Esophagus muscularis mucosa (tissue), 3 donors: ENCODE results near the gene CDH2.

Source experiments
- CTCF ChIP-seq, 3 experiments: fragments of 200-600 bp in 2 of 3; fragments of 450-650 bp in 1 of 3; sonication (generic) in 2 of 3; IDR thresholded peaks; one replicate each; pipeline ENCODE4 v1.5.1; 2017 to 2019; ENCODE audit warnings: antibody characterized with exemption in 3 of 3, mild to moderate bottlenecking in 2 of 3, moderate library complexity in 1 of 3
- POLR2AphosphoS5 ChIP-seq, 2 donors: sonication (generic); formaldehyde crosslinking; IDR thresholded peaks; one replicate each; pipeline ENCODE4 v1.6.1; 2017; ENCODE audit warnings: antibody characterized with exemption in 2 of 2

GRCh38 chr18:27921904-27922751, 254.8 kb downstream of the CDH2 start:
- TF ChIP-seq CTCF (IDR thresholded peaks at IDR 0.05) (no peak), POLR2AphosphoS5 (IDR thresholded peaks at IDR 0.05) (no peak)
